ENCODE results near the gene THAP10.

Gene THAP10

DNA sequence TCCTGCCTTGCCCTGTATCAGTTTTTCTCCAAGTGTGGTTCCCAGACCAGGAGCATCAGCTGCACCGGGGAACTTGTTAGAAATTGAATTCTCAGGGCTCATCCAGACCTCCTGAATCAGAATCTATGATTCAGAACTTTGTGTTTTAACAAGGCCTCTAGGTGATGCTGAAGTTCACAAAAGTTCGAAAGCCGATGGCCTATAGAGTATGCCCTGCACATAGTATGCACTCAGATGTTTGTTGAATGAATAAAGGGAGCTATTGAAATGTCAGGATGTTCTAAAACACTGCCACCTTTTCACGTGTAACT lies 37.6 kb downstream of the THAP10 start:
- Histone ChIP-seq H4K20me1 (ENCODE audit: control insufficient read depth, insufficient read depth, low read depth, low read length) (no peaks in the 10 kb centered on the region), H3F3A (ENCODE audit: control insufficient read depth, insufficient read depth) (no peaks in the 10 kb centered on the region), H3K27me3 (ENCODE audit: control insufficient read depth, low read length) (peaks cover 5% of the 10 kb centered on the region; the same call in 1 of the 2 replicates), H3K79me2 (ENCODE audit: control insufficient read depth, low read length) (no peaks in the 10 kb centered on the region), H3K4me1 (ENCODE audit: control insufficient read depth, low read length) (no peaks in the 10 kb centered on the region), H3K9me2 (replicated peaks; ENCODE audit: control insufficient read depth, low read length) (no peaks in the 10 kb centered on the region), H3K9me3 (ENCODE audit: control insufficient read depth, insufficient read depth, low read length) (no peaks in the 10 kb centered on the region), H3K36me3 (ENCODE audit: control insufficient read depth, low read length) (no peaks in the 10 kb centered on the region), H3K4me2 (ENCODE audit: low read length) (no peak overlapping the region), H3K4me3 (ENCODE audit: low read length) (no peak overlapping the region), H3K27ac (ENCODE audit: low read depth, low read length) (no peak overlapping the region)
- TF ChIP-seq, protein P1, sequence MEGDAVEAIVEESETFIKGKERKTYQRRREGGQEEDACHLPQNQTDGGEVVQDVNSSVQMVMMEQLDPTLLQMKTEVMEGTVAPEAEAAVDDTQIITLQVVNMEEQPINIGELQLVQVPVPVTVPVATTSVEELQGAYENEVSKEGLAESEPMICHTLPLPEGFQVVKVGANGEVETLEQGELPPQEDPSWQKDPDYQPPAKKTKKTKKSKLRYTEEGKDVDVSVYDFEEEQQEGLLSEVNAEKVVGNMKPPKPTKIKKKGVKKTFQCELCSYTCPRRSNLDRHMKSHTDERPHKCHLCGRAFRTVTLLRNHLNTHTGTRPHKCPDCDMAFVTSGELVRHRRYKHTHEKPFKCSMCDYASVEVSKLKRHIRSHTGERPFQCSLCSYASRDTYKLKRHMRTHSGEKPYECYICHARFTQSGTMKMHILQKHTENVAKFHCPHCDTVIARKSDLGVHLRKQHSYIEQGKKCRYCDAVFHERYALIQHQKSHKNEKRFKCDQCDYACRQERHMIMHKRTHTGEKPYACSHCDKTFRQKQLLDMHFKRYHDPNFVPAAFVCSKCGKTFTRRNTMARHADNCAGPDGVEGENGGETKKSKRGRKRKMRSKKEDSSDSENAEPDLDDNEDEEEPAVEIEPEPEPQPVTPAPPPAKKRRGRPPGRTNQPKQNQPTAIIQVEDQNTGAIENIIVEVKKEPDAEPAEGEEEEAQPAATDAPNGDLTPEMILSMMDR (IDR thresholded peaks at IDR 0.05; ENCODE audit: low read depth, low read length, poor library complexity, severe bottlenecking): no peak
- TF ChIP-seq EZH2phosphoT487 (IDR thresholded peaks at IDR 0.05; ENCODE audit: borderline replicate concordance, low read length): no peak

DNA sequence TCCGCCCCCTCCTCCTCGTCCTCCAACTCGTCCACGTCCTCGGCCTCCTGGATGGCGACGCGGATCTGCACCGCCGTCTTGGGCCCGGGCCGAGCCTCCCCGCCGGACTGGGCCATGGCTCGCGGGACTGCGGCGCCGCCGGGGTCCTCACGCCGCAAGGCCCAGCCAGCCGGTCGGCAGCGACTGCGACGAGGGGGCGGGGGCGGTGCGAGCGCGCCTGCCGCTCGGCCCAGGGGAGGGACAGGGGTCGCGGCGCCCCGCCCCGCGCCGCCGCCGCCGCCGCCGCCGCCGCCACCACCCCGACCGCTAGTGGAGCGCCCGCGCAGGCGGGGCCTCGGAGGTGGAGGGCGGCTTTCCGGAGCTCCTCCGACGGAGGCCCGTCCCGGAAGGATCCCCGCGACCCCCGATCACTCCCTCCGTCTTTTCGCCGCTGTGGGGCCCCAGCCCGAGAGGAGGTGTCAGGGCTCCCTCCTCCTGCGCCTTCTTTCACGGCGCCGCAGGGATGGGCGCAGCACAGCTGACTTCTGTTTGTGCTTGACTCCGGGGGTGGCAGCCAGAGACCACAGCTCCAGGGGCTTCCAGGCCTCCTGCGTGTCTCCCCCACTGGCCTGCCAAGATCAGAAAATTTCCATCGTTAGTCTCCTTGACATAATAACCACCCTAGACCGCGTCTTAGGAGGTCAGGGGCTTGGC lies 38.1 kb downstream of the THAP10 start, which contains the start of gene LARP6:
Gene LARP6, minus strand, starts transcription at position 185 of the 693 bp plus-strand sequence. Its CDS starts 69 bp downstream, at position 116.
- H3K4me3 ChIP-seq (ENCODE audit: low read length): no peak within 1 kb of the TSS
- H3K27me3 ChIP-seq (ENCODE audit: control insufficient read depth, low read length): peaks cover 5% of the 10 kb centered on the region; the same call in 1 of the 2 replicates
- H4K20me1 ChIP-seq (ENCODE audit: control insufficient read depth, insufficient read depth, low read depth, low read length): no peaks in the 10 kb centered on the region
- no peaks in the 10 kb centered on the region for H3K9me3 ChIP-seq (ENCODE audit: control insufficient read depth, insufficient read depth, low read length)
- TF ChIP-seq, protein P1 (IDR thresholded peaks at IDR 0.05; ENCODE audit: low read depth, low read length, poor library complexity, severe bottlenecking): no peak
- TF ChIP-seq EZH2phosphoT487 (IDR thresholded peaks at IDR 0.05; ENCODE audit: borderline replicate concordance, low read length): no peak
- no peaks in the 10 kb centered on the region for H3F3A ChIP-seq (ENCODE audit: control insufficient read depth, insufficient read depth)
- H3K27ac ChIP-seq (ENCODE audit: low read depth, low read length): no peak within 1 kb of the TSS
- no peaks in the 10 kb centered on the region for H3K36me3 ChIP-seq (ENCODE audit: control insufficient read depth, low read length)
- H3K4me1 ChIP-seq (ENCODE audit: control insufficient read depth, low read length): no peaks in the 10 kb centered on the region
- H3K4me2 ChIP-seq (ENCODE audit: low read length): no peak within 1 kb of the TSS
- no peaks in the 10 kb centered on the region for H3K79me2 ChIP-seq (ENCODE audit: control insufficient read depth, low read length)
- H3K9me2 ChIP-seq (replicated peaks; ENCODE audit: control insufficient read depth, low read length): no peaks in the 10 kb centered on the region

DNA sequence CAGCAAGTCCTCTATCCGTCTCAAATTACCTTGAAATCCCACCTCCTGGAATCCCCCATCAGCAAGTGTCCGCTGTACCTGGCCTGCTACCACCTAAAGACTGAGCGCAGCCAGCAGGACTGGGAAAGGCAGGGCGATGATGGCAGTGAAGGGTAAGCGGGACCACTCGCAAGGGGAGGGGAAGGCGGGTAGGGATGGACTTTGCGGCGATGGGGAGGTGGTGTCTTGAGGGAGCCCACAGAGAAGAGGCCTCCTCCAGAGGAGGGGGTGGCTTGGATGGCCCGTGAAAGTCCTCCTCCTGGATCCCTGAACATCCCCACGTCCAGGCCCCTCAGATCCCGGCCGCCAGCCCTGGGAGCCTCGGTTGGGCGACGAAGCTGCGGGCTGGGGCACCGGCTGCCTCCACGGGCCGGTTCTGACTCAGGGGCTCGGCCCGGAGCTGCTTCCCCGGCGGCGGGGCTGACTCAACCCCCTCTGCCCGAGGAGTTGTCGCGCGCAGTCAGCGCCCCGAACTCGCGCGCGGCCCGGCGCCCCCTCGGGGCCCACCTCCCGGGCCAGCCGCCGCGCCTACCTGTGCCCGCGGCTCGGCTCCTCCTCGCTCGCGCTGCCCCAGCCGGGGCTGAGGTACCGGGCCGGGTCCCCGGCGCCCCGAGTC lies 38.8 kb downstream of the THAP10 start:
- Histone ChIP-seq H3K27me3 (ENCODE audit: control insufficient read depth, low read length) (peaks cover 5% of the 10 kb centered on the region; the same call in 1 of the 2 replicates), H4K20me1 (ENCODE audit: control insufficient read depth, insufficient read depth, low read depth, low read length) (no peaks in the 10 kb centered on the region), H3K79me2 (ENCODE audit: control insufficient read depth, low read length) (no peaks in the 10 kb centered on the region), H3F3A (ENCODE audit: control insufficient read depth, insufficient read depth) (no peaks in the 10 kb centered on the region), H3K9me3 (ENCODE audit: control insufficient read depth, insufficient read depth, low read length) (no peaks in the 10 kb centered on the region), H3K4me1 (ENCODE audit: control insufficient read depth, low read length) (no peaks in the 10 kb centered on the region), H3K4me2 (ENCODE audit: low read length) (no peak overlapping the region), H3K4me3 (ENCODE audit: low read length) (no peak overlapping the region), H3K9me2 (replicated peaks; ENCODE audit: control insufficient read depth, low read length) (no peaks in the 10 kb centered on the region), H3K36me3 (ENCODE audit: control insufficient read depth, low read length) (no peaks in the 10 kb centered on the region), H3K27ac (ENCODE audit: low read depth, low read length) (no peak overlapping the region)
- TF ChIP-seq EZH2phosphoT487 (IDR thresholded peaks at IDR 0.05; ENCODE audit: borderline replicate concordance, low read length): no peak
- TF ChIP-seq, protein P1 (IDR thresholded peaks at IDR 0.05; ENCODE audit: low read depth, low read length, poor library complexity, severe bottlenecking): no peak

Data from DOHH2 (cell line).